H1 (cell line): ENCODE data around the gene TSPAN3. TPM values are rescaled to one million over a fixed set of nuclear protein-coding genes. Genes with fewer than 3 reads are reported as not detected.

Experiments
- CTCF ChIA-PET: fragments of 300-600 bp; sonication (Branson Sonifier 250); formaldehyde crosslinking; loops from one replicate; lab custom pipeline; 2021; ENCODE audit not compliant: partially characterized antibody; lab: Charles Lee
- POLR2A ChIA-PET: fragments of 300-600 bp; sonication (Branson Sonifier 250); formaldehyde crosslinking; loops from one replicate; lab custom pipeline; 2021; ENCODE audit warnings: inconsistent platforms; ENCODE audit not compliant: partially characterized antibody; lab: Charles Lee
- DNase-seq, 2 experiments: peaks; one replicate each; pipeline versions ENCODE4 v3.0.0 to v3.0.0-alpha.2; 2010 to 2022; ENCODE audit warnings: low spot score in 2 of 2, low read depth in 1 of 2, mixed read lengths in 1 of 2
- FAIRE-seq: peaks from 2 replicates; lab custom pipeline; 2011; peaks lifted over from hg19 to GRCh38; lab: Jason Lieb, UNC
- H2AFZ ChIP-seq: 2 replicates; pipeline ENCODE4 v1.8.1; 2012; ENCODE audit warnings: low read length, inconsistent platforms
- H2AK5ac ChIP-seq: 2 replicates; pipeline ENCODE4 v1.6.1; 2013; ENCODE audit warnings: low read depth, low read length
- H2BK120ac ChIP-seq: replicated peaks from 2 replicates; pipeline ENCODE3; 2013; ENCODE audit warnings: low read depth, low read length, inconsistent platforms
- H2BK12ac ChIP-seq: 2 replicates; pipeline ENCODE4 v1.6.1; 2013; ENCODE audit warnings: low read depth, low read length
- H2BK15ac ChIP-seq: 2 replicates; pipeline ENCODE4 v1.6.1; 2013; ENCODE audit warnings: low read length
- H2BK20ac ChIP-seq: 2 replicates; pipeline ENCODE4 v1.6.1; 2013; ENCODE audit warnings: low read length
- H2BK5ac ChIP-seq: 2 replicates; pipeline ENCODE4 v1.6.1; 2013; ENCODE audit warnings: low read depth, low read length
- H3K14ac ChIP-seq: 2 replicates; pipeline ENCODE4 v1.6.1; 2013; ENCODE audit warnings: inconsistent platforms; ENCODE audit not compliant: insufficient read length
- H3K18ac ChIP-seq: 2 replicates; pipeline ENCODE4 v1.6.1; 2013; ENCODE audit warnings: low read length; ENCODE audit errors: extremely low read depth
- H3K23ac ChIP-seq: 2 replicates; pipeline ENCODE4 v1.6.1; 2013; ENCODE audit warnings: inconsistent platforms; ENCODE audit not compliant: insufficient read length
- H3K23me2 ChIP-seq: 2 replicates; pipeline ENCODE4 v1.6.1; 2013; ENCODE audit warnings: low read depth, low read length
- H3K27ac ChIP-seq: 2 replicates; pipeline ENCODE4 v1.6.1; 2011; ENCODE audit warnings: low read depth, low read length, inconsistent platforms
- H3K27me3 ChIP-seq, 4 experiments: replicated peaks in 1 of 4; 1 replicate in 1 of 4; 2 replicates in 3 of 4; pipeline versions ENCODE4 v1.6.1 to v1.8.1; 2011 to 2013; ENCODE audit warnings: low read length in 3 of 4, mild to moderate bottlenecking in 3 of 4, inconsistent platforms in 2 of 4, mixed read lengths in 2 of 4, moderate library complexity in 1 of 4; ENCODE audit not compliant: control insufficient read depth in 3 of 4, insufficient read depth in 3 of 4; ENCODE audit errors: extremely low read depth in 1 of 4
- H3K36me3 ChIP-seq, 4 experiments: 2 replicates each; pipeline versions ENCODE4 v1.6.1 to v1.8.1; 2011 to 2013; ENCODE audit warnings: mild to moderate bottlenecking in 4 of 4, low read length in 3 of 4, moderate library complexity in 2 of 4, control low read depth in 1 of 4, inconsistent platforms in 1 of 4; ENCODE audit not compliant: insufficient read depth in 4 of 4, control insufficient read depth in 2 of 4
- H3K4ac ChIP-seq: replicated peaks from 2 replicates; pipeline ENCODE3; 2013; ENCODE audit warnings: low read length, low read depth, mixed read lengths, inconsistent platforms; ENCODE audit not compliant: insufficient read length
- H3K4me1 ChIP-seq, 4 experiments: replicated peaks in 1 of 4; 1 replicate in 1 of 4; 2 replicates in 3 of 4; pipeline versions ENCODE4 v1.6.1 to v1.8.1; 2011 to 2013; ENCODE audit warnings: low read length in 3 of 4, inconsistent platforms in 2 of 4, mixed read lengths in 1 of 4; ENCODE audit not compliant: insufficient read depth in 4 of 4, control insufficient read depth in 3 of 4
- H3K4me2 ChIP-seq, 2 experiments: 2 replicates each; pipeline versions ENCODE4 v1.6.1 to v1.8.1; 2011 to 2013; ENCODE audit warnings: low read depth in 2 of 2, low read length in 2 of 2, control low read depth in 1 of 2, inconsistent platforms in 1 of 2, mild to moderate bottlenecking in 1 of 2; ENCODE audit not compliant: insufficient read depth in 1 of 2
- H3K4me3 ChIP-seq, 4 experiments: fragments of 200-600, 300-600 bp in 1 of 4; sonication (generic), shearing (Covaris generic), sonication (Bioruptor Twin) in 1 of 4; 2 replicates each; pipeline versions ENCODE4 v1.5.1 to v1.8.1; 2011 to 2016; ENCODE audit warnings: low read length in 4 of 4, low read depth in 3 of 4, control low read depth in 2 of 4, inconsistent platforms in 2 of 4, mild to moderate bottlenecking in 2 of 4, mixed read lengths in 1 of 4, moderate library complexity in 1 of 4; ENCODE audit not compliant: insufficient read depth in 2 of 4; ENCODE audit errors: extremely low read depth in 1 of 4
- H3K56ac ChIP-seq: replicated peaks from 2 replicates; pipeline ENCODE3; 2013; ENCODE audit warnings: low read depth, mild to moderate bottlenecking, mixed read lengths, low read length, inconsistent platforms; ENCODE audit not compliant: insufficient read length
- H3K79me1 ChIP-seq: 2 replicates; pipeline ENCODE4 v1.6.1; 2013; ENCODE audit warnings: low read depth, low read length, control low read depth
- H3K79me2 ChIP-seq, 2 experiments: 2 replicates each; pipeline versions ENCODE4 v1.6.1 to v1.8.1; 2012 to 2013; ENCODE audit warnings: low read length in 2 of 2, mild to moderate bottlenecking in 2 of 2, inconsistent platforms in 1 of 2; ENCODE audit not compliant: insufficient read depth in 2 of 2, control insufficient read depth in 1 of 2
- H3K9ac ChIP-seq, 4 experiments: replicated peaks in 1 of 4; 1 replicate in 1 of 4; 2 replicates in 3 of 4; pipeline versions ENCODE4 v1.6.1 to v1.8.1; 2011 to 2013; ENCODE audit warnings: low read depth in 3 of 4, low read length in 3 of 4, control low read depth in 2 of 4, mild to moderate bottlenecking in 2 of 4, moderate library complexity in 2 of 4, inconsistent platforms in 1 of 4; ENCODE audit errors: extremely low read depth in 1 of 4
- H3K9me3 ChIP-seq, 2 experiments: 2 replicates each; pipeline versions ENCODE4 v1.6.1 to v1.8.1; 2012 to 2013; ENCODE audit warnings: mild to moderate bottlenecking in 2 of 2, moderate library complexity in 2 of 2, control low read depth in 1 of 2, inconsistent platforms in 1 of 2, low read depth in 1 of 2, low read length in 1 of 2, mixed read lengths in 1 of 2; ENCODE audit not compliant: insufficient read depth in 2 of 2
- H4K20me1 ChIP-seq, 2 experiments: replicated peaks in 1 of 2; 2 replicates each; pipeline versions ENCODE3 to v1.8.1; 2011 to 2013; ENCODE audit warnings: inconsistent platforms in 2 of 2, low read length in 2 of 2, mild to moderate bottlenecking in 1 of 2; ENCODE audit not compliant: insufficient read depth in 2 of 2, control insufficient read depth in 1 of 2
- H4K5ac ChIP-seq: 2 replicates; pipeline ENCODE4 v1.6.1; 2013; ENCODE audit warnings: low read length, low read depth, mixed read lengths, inconsistent platforms; ENCODE audit not compliant: insufficient read length
- H4K8ac ChIP-seq: 2 replicates; pipeline ENCODE4 v1.8.0; 2013; ENCODE audit warnings: mild to moderate bottlenecking, moderate library complexity, low read length, inconsistent platforms; ENCODE audit not compliant: insufficient read depth; ENCODE audit errors: extremely low read depth
- H4K91ac ChIP-seq: replicated peaks from 2 replicates; pipeline ENCODE3; 2013; ENCODE audit warnings: low read length, mixed read lengths, inconsistent platforms; ENCODE audit not compliant: insufficient read length
- ATF3 ChIP-seq: IDR thresholded peaks from 2 replicates; pipeline ENCODE4 v1.6.1; 2011; ENCODE audit warnings: low read depth, mild to moderate bottlenecking, low read length; ENCODE audit not compliant: insufficient read depth
- CTCF ChIP-seq, 3 experiments: IDR thresholded peaks; 1 replicate in 2 of 3; 2 replicates in 1 of 3; pipeline versions ENCODE4 v1.5.1 to v1.6.1; 2011; ENCODE audit warnings: low read length in 3 of 3, mild to moderate bottlenecking in 3 of 3, inconsistent platforms in 2 of 3, low read depth in 1 of 3, moderate library complexity in 1 of 3; ENCODE audit not compliant: insufficient read depth in 1 of 3; ENCODE audit errors: control extremely low read depth in 1 of 3
- EZH2 ChIP-seq: fragments of 200-600 bp; sonication (generic); IDR thresholded peaks from 2 replicates; pipeline ENCODE4 v1.7.1; 2012; ENCODE audit warnings: low read depth, mild to moderate bottlenecking, moderate library complexity, low read length, inconsistent platforms; ENCODE audit not compliant: severe bottlenecking
- KDM4A ChIP-seq: IDR thresholded peaks from one replicate; pipeline ENCODE4 v1.7.1; 2012; ENCODE audit warnings: low read depth, mild to moderate bottlenecking, moderate library complexity, low read length, inconsistent platforms; ENCODE audit not compliant: severe bottlenecking
- RBBP5 ChIP-seq: IDR thresholded peaks from 2 replicates; pipeline ENCODE4 v1.7.1; 2012; ENCODE audit warnings: low read depth, mild to moderate bottlenecking, inconsistent platforms, low read length, moderate library complexity, borderline replicate concordance
- TAF7 ChIP-seq: optimal IDR thresholded peaks from 2 replicates; pipeline ENCODE3; 2011; ENCODE audit warnings: low read depth, mild to moderate bottlenecking, inconsistent platforms, low read length, moderate library complexity, borderline replicate concordance
- WGBS, 2 experiments: shearing (Covaris generic) in 1 of 2; methylation state at CpG; one replicate each; pipeline versions ENCODE4 v1.1.6 to v1.1.7; 2013 to 2015; ENCODE audit warnings: low lambda C conversion rate in 2 of 2, mixed read lengths in 2 of 2, inconsistent platforms in 1 of 2, low coverage in 1 of 2, missing lambda C conversion rate in 1 of 2; ENCODE audit not compliant: insufficient replicate concordance in 2 of 2, insufficient coverage in 1 of 2, insufficient read length in 1 of 2; ENCODE audit errors: extremely low coverage in 1 of 2, missing lambda C conversion rate in 1 of 2; 5-methylcytosine and 5-hydroxymethylcytosine counted together
- polyA plus RNA-seq, 7 experiments: library from polyadenylated mRNA; depleted of rRNA in 3 of 7; stranded (reverse) in 5 of 7; unstranded in 2 of 7; fragments of >200 nt in 5 of 7; fragments of 200-250 nt in 2 of 7; gene quantifications; 1 replicate in 5 of 7; 2 replicates in 1 of 7; 4 replicates in 1 of 7; pipeline versions ENCODE4 v1.2.1 to v1.2.3, GENCODE V29; 2011 to 2013; ENCODE audit warnings: missing spikeins in 2 of 7, mixed read lengths in 2 of 7
- total RNA-seq: library from RNA; stranded (reverse); fragmentation: NEBNext Ultra II Directional; extraction: Animal tissue kit (Norgen Biotek cat#: 25700); gene quantifications from 2 replicates; pipeline ENCODE4 v1.2.1, GENCODE V29; 2021

The TSPAN3 gene
- total and polyA plus RNA-seq, 2 of the 8 experiments (the other 6 are each of a cell fraction or from before 2014, with no cell fraction given): 107 to 238 TPM

GRCh38 chr15:77032647-77033416 lies 38.1 kb downstream of the TSPAN3 start:
- Histone ChIP-seq H3K9me3 (peaks cover 0 to 5% of the 10 kb centered on the region in 2 experiments; a peak in 1 of 4 replicates), H3K79me1 (no peaks in the 10 kb centered on the region), H3K23ac (no peak overlapping the region), H3K18ac (no peak overlapping the region; the same call in 1 of the 2 replicates), H3K4me2 (no peak overlapping the region), H3K4ac (no peak overlapping the region), H3K27ac (no peak overlapping the region), H3K79me2 (no peaks in the 10 kb centered on the region), H2AK5ac (no peak overlapping the region), H4K91ac (no peak overlapping the region), H3K27me3 (peaks cover 0 to 7% (median 0%) of the 10 kb centered on the region in 4 experiments; a peak in 3 of 7 replicates), H4K5ac (no peak overlapping the region), H4K8ac (no peak overlapping the region; the same call in 1 of the 2 replicates), H2AFZ (no peak overlapping the region), H3K36me3 (peaks cover 0 to 6% (median 0%) of the 10 kb centered on the region in 4 experiments; a peak in 3 of 8 replicates), H3K9ac (no peak overlapping the region), H2BK12ac (no peak overlapping the region), H3K23me2 (peaks cover 4% of the 10 kb centered on the region; the same call in 1 of the 2 replicates), H3K4me3 (no peak overlapping the region), H2BK120ac (no peak overlapping the region), H2BK20ac (no peak overlapping the region), H4K20me1 (no peaks in the 10 kb centered on the region), H2BK5ac (no peak overlapping the region), H3K56ac (no peak overlapping the region), H2BK15ac (no peak overlapping the region; the same call in 1 of the 2 replicates), H3K4me1 (peaks cover 0 to 22% (median 17%) of the 10 kb centered on the region in 4 experiments; a peak in 6 of 7 replicates), H3K14ac (no peak overlapping the region)
- DNase-seq: peak in 1 of 2 experiments; percentile 47
- ChIA-PET POLR2A (interaction anchor here (0.8 to 1.3 kb wide), 3 partner anchors 9 to 41 kb away, joined by 3 to 4 read pairs (median 3); no protein-coding TSS in a partner anchor), CTCF (interaction anchor here (0.8 to 5.4 kb wide), 8 partner anchors 8 to 155 kb away, joined by 3 to 77 read pairs (median 4); no protein-coding TSS in a partner anchor)
- FAIRE-seq: no peak
- 82% methylated on average over 14 of the region's 18 CpGs; no CpG with 5 or more reads in 1 of the 2 experiments for WGBS, 2 experiments
- TF ChIP-seq CTCF (IDR thresholded peaks at IDR 0.05; ENCODE audit: control extremely low read depth in 1 of 3, insufficient read depth in 1 of 3, low read depth in 1 of 3, low read length in 3 of 3) (no peak), EZH2 (no peak), ATF3 (no peak), TAF7 (no peak), RBBP5 (no peak), KDM4A (no peak)
